Thoracic aorta (tissue), 2 donors: ENCODE data around the gene HERPUD1. TPM values are rescaled to one million over a fixed set of nuclear protein-coding genes. Genes with fewer than 3 reads are reported as not detected.

ENCODE experiments used
- ATAC-seq: fragments of 150-250 bp; one replicate; pipeline ENCODE4 v1.8.0; 2017; ENCODE audit warnings: low read depth; ENCODE audit not compliant: insufficient number of reproducible peaks, low FRiP score
- DNase-seq: peaks from one replicate; pipeline ENCODE4 v3.0.0-alpha.2; 2020; ENCODE audit warnings: low spot score
- H3K27ac ChIP-seq, 2 donors: fragments of 200-600 bp; sonication (generic); 1 replicate in 1 of 2; 2 replicates in 1 of 2; pipeline ENCODE4 v1.5.1; 2016; ENCODE audit warnings: mild to moderate bottlenecking in 2 of 2, moderate library complexity in 2 of 2
- H3K27me3 ChIP-seq: fragments of 200-600 bp; sonication (generic); replicated peaks from 2 replicates; pipeline ENCODE4 v1.6.0; 2016; ENCODE audit warnings: mild to moderate bottlenecking; ENCODE audit not compliant: insufficient read depth
- H3K36me3 ChIP-seq: fragments of 200-600 bp; sonication (generic); one replicate; pipeline ENCODE4 v1.5.1; 2016
- H3K4me1 ChIP-seq, 2 donors: fragments of 200-600 bp; sonication (generic); 1 replicate in 1 of 2; 2 replicates in 1 of 2; pipeline versions ENCODE4 v1.5.1 to v1.6.0; 2016; ENCODE audit warnings: low read depth in 2 of 2, mild to moderate bottlenecking in 1 of 2; ENCODE audit not compliant: control insufficient read depth in 1 of 2
- H3K4me3 ChIP-seq: fragments of 200-600 bp; sonication (generic); 2 replicates; pipeline ENCODE4 v1.5.1; 2016; ENCODE audit warnings: mild to moderate bottlenecking
- H3K9me3 ChIP-seq: fragments of 200-600 bp; sonication (generic); 2 replicates; pipeline ENCODE4 v1.5.1; 2016
- total RNA-seq, 2 donors: library from RNA; depleted of rRNA; stranded (reverse); fragments of >200 nt; gene quantifications; one replicate each; pipeline versions ENCODE4 v1.1.0 to v1.2.3, GENCODE V29; 2016
- TF ChIP-seq, protein P1 (sequence below): fragments of 200-600 bp; sonication (generic); IDR thresholded peaks from one replicate; pipeline ENCODE4 v1.5.1; 2019; ENCODE audit warnings: antibody characterized with exemption

The HERPUD1 gene
- total RNA-seq, 2 donors from 2014 or later = 220 to 232 TPM

DNA sequence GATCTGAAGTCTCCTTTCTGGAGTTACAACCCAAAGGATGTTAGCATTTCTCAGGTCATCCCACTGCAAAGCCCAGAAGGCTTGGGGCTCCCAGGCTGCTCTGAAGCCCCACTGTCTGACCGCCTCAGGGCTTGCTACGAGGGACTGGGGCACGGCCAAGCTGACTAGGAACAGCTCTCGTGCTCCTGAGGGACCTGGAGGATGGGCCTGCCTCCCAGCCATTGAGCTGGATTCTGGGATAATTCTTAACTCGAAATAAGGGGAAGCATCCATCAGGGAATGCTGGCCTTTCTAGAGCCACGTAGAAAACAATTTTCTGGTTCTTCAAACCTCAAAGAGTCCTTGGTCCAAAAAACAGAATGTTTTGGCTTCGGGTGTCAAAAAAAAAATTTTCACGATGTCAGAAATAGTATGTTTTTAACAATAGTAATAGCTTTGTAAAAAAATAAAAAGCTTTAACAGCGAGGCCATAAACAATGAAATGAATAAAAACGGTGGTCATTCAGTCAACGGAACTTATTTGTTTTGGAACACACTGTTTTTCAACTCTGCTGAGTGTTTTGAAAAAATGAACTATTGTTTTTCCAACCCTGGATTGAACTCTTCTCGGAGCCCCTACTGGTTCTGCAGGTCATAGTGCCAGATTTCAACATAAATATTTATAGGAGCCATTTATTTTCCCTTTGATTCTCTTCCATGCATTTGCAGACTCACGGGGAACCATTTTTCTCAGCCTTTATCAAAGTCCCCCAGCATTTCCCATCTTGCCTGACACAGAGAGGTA is 16.4 kb upstream of the HERPUD1 start:
- no peak for DNase-seq
- TF ChIP-seq, protein P1, sequence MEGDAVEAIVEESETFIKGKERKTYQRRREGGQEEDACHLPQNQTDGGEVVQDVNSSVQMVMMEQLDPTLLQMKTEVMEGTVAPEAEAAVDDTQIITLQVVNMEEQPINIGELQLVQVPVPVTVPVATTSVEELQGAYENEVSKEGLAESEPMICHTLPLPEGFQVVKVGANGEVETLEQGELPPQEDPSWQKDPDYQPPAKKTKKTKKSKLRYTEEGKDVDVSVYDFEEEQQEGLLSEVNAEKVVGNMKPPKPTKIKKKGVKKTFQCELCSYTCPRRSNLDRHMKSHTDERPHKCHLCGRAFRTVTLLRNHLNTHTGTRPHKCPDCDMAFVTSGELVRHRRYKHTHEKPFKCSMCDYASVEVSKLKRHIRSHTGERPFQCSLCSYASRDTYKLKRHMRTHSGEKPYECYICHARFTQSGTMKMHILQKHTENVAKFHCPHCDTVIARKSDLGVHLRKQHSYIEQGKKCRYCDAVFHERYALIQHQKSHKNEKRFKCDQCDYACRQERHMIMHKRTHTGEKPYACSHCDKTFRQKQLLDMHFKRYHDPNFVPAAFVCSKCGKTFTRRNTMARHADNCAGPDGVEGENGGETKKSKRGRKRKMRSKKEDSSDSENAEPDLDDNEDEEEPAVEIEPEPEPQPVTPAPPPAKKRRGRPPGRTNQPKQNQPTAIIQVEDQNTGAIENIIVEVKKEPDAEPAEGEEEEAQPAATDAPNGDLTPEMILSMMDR = no peak
- H3K36me3 ChIP-seq = no peaks in the 10 kb centered on the region
- no peak for ATAC-seq
- H3K4me1 ChIP-seq = peaks cover 10 to 21% of the 10 kb centered on the region in 2 donors
- H3K27ac ChIP-seq = peak overlapping the region in 1 of 2 donors; percentile 6
- H3K27me3 ChIP-seq = no peaks in the 10 kb centered on the region
- H3K9me3 ChIP-seq = no peaks in the 10 kb centered on the region
- peak overlapping the region; percentile 3 for H3K4me3 ChIP-seq

DNA sequence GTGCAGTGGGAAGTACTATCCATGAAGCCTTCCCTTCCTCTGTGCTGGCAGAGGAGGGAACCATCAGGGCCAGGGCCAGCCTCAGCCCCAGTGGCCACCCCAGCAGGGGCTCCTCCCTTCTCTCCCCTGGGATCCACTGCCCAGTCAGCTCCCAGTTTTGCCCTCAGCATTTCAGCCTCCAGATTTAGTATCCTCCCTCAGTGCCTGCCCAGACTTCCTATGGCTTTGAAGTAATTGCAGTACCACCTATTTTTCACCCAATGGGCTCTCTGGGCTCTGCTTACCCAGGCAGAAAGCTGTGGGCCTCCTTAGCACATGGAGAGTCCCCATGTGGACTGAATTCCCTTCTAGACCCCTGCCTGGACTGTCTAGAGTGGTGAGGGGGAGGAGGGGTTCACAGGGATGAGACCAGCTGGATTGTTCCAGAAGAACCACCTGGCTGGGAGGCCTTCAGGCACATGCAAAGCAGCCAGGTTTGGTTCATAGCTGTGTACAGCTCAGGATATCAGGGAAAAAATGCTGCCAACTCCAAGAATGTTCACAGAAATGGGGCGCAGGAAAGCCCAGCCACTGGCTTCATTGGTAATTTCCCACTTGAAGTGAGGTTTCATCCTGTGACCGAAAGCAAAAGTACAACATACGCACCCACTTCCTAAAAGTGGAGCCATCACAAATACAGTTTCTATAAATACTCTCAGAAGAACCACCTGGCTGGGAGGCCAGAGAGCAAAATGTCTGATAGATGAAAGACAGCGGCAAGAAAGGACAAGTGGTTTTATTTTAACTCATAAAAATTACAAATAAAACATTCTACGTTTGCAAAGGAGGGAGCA is 15.2 kb upstream of the HERPUD1 start:
- DNase-seq (no peak), ATAC-seq (no peak)
- peak overlapping the region in 1 of 2 donors; percentile 27 for H3K27ac ChIP-seq
- H3K27me3 ChIP-seq = no peaks in the 10 kb centered on the region
- H3K4me3 ChIP-seq = no peak overlapping the region
- H3K36me3 ChIP-seq = no peaks in the 10 kb centered on the region
- H3K9me3 ChIP-seq = no peaks in the 10 kb centered on the region
- TF ChIP-seq, protein P1 = no peak
- peaks cover 10 to 21% of the 10 kb centered on the region in 2 donors for H3K4me1 ChIP-seq

DNA sequence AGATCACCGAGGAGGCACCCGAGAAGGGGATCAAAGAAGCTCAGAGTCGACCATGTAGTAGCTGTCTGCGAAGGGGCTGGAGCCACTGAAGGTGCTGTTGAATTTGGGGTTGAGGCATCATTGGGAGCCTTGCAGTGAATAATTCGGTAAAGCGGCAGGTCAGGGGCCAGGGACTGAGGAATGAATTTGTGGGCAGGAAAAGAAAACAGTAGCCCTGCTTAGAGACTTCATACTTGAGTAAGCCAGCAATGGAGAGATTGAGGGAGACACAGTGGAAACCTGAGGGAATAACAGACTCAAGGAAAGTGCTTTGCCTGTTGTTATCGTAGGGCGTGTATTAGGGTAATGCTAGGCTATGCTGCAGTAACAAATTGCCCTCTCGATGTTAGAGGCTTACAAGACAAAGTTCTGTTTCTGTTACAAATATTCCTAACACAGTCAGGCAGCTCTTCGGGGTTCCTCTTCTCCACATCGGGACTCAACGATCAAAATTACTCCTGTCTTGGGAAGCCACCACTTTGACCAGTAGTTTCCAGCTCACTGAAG is 13.4 kb upstream of the HERPUD1 start:
- DNase-seq (no peak), ATAC-seq (no peak)
- Histone ChIP-seq H3K4me1 (peaks cover 7 to 21% of the 10 kb centered on the region in 2 donors), H3K27ac (no peak overlapping the region), H3K9me3 (no peaks in the 10 kb centered on the region), H3K4me3 (no peak overlapping the region), H3K27me3 (no peaks in the 10 kb centered on the region), H3K36me3 (no peaks in the 10 kb centered on the region)
- TF ChIP-seq, protein P1 = no peak

DNA sequence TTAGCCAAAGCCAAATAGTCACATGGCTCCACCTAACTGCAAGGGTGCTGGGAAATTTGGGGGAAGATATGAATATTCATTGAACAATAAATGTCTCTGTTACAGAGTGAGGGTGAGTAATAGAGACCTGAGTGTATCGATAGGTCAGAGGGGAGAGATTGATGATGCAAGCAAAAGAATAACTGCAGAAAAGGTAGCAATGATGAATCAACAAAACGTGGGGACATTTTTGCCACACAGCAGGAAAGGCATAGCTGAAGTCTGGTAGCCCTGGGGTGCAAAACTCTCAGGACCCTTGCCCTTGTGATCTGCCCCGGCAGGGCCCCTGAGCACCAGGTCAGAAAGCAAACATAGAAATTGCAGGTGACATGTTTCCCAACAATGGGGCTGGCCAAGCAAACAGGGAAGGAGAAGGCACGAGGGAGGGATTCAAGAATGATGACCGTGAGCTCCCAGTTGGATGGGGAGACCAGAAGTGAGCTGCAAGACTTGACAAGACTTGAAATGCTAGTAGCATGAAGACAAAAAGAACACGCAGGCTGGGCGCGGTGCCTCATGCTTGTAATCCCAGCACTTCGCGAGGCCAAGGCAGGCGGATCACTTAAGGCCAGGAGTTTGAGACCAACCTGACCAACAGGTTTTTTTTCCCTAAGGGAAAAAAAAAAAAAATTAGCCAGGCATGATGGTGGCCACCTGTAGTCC is 12.7 kb upstream of the HERPUD1 start:
- no peak for ATAC-seq
- DNase-seq = no peak
- Histone ChIP-seq H3K9me3 (no peaks in the 10 kb centered on the region), H3K36me3 (no peaks in the 10 kb centered on the region), H3K4me3 (no peak overlapping the region), H3K4me1 (peaks cover 7 to 21% of the 10 kb centered on the region in 2 donors), H3K27me3 (no peaks in the 10 kb centered on the region), H3K27ac (no peak overlapping the region)
- TF ChIP-seq, protein P1 = no peak
